ENCODE data around the gene UGDH.

DNA sequence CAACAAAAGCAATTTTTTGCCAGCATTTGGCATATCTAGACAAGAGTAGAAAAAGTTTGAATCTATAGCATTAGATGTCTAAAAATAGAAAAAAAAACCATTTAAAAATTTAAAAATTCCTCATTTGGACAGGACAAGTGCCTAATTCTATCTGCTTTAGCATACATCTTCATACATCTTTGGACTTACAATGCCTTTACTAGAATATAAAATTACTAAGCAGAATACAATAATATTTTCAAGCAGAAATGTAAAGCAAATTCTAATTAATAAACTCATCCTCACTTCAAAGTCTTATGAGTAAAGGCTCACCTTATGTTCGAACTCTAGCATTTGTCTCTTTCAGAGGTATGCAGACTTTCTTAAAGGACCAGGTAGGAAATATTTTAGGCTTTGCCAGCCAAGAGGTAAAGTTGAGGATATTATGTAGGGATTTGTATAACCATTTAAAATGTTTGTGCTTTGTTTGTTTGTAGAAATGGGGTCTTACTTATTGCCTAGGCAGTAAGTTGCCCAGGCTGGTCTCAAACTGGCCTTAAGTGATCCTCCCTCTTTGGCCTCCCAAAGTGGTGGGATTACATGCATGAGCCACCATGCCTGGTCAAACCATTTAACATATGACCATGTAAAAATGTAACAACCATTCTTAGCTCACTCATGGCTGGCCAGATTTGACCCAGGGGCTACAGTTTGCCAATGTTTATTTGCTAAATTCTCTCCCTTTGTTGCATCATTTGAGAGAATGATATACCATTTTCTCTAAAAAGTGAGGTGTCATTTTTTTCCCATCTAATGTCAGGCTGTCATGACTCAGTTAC, 29.1 kb downstream of the UGDH start:
- TF ChIP-seq, protein P1, sequence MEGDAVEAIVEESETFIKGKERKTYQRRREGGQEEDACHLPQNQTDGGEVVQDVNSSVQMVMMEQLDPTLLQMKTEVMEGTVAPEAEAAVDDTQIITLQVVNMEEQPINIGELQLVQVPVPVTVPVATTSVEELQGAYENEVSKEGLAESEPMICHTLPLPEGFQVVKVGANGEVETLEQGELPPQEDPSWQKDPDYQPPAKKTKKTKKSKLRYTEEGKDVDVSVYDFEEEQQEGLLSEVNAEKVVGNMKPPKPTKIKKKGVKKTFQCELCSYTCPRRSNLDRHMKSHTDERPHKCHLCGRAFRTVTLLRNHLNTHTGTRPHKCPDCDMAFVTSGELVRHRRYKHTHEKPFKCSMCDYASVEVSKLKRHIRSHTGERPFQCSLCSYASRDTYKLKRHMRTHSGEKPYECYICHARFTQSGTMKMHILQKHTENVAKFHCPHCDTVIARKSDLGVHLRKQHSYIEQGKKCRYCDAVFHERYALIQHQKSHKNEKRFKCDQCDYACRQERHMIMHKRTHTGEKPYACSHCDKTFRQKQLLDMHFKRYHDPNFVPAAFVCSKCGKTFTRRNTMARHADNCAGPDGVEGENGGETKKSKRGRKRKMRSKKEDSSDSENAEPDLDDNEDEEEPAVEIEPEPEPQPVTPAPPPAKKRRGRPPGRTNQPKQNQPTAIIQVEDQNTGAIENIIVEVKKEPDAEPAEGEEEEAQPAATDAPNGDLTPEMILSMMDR (IDR thresholded peaks at IDR 0.05), result no peak
- TF ChIP-seq CBX2 (IDR thresholded peaks at IDR 0.05; ENCODE audit: borderline replicate concordance, low read depth) (no peak), CBX8 (IDR thresholded peaks at IDR 0.05) (no peak), ZC3H11A (IDR thresholded peaks at IDR 0.05) (no peak)
- TF ChIP-seq, protein P2, sequence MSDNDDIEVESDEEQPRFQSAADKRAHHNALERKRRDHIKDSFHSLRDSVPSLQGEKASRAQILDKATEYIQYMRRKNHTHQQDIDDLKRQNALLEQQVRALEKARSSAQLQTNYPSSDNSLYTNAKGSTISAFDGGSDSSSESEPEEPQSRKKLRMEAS (IDR thresholded peaks at IDR 0.05), result no peak
